ENCODE results near the gene ULK1. TPM values are rescaled to one million over a fixed set of nuclear protein-coding genes. Genes with fewer than 3 reads are reported as not detected.

ULK1 gene
- total and polyA plus RNA-seq, 8 donors, result 23.3 to 106 (median 54.2) TPM

DNA sequence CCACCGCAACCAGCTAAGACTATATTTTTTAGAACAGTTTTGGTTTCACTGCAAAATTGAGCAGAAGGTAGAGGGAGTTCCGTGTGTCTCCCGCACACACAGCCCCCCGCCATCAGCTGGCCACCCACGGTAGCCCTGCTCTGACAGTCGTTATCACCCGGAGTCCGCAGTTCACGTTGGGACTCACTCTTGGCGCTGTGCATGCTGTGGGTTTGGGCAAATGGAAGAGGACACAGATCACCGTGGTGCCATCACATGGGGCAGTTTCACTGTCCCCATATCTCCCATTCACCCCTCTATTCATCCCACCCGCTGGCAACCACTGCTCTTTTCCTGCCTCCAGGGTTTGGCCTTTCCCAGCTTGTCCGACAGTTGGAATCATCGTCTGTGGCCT, 31.8 kb upstream of the ULK1 start:
- Histone ChIP-seq H3K27ac (no peak overlapping the region), H3K9me3 (no peaks in the 10 kb centered on the region), H3K36me3 (no peaks in the 10 kb centered on the region), H3K4me1 (no peaks in the 10 kb centered on the region), H3K4me3 (no peak overlapping the region), H3K27me3 (no peaks in the 10 kb centered on the region)
- 55 to 61% methylated on average over 14 of the region's 14 CpGs for WGBS, 2 donors
- FAIRE-seq, result no peak
- no peak for ATAC-seq
- intact Hi-C loops (cut with DNase I), result no loop called here
- no peak for DNase-seq
- TF ChIP-seq, protein P1, sequence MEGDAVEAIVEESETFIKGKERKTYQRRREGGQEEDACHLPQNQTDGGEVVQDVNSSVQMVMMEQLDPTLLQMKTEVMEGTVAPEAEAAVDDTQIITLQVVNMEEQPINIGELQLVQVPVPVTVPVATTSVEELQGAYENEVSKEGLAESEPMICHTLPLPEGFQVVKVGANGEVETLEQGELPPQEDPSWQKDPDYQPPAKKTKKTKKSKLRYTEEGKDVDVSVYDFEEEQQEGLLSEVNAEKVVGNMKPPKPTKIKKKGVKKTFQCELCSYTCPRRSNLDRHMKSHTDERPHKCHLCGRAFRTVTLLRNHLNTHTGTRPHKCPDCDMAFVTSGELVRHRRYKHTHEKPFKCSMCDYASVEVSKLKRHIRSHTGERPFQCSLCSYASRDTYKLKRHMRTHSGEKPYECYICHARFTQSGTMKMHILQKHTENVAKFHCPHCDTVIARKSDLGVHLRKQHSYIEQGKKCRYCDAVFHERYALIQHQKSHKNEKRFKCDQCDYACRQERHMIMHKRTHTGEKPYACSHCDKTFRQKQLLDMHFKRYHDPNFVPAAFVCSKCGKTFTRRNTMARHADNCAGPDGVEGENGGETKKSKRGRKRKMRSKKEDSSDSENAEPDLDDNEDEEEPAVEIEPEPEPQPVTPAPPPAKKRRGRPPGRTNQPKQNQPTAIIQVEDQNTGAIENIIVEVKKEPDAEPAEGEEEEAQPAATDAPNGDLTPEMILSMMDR (IDR thresholded peaks at IDR 0.05), result no peak

DNA sequence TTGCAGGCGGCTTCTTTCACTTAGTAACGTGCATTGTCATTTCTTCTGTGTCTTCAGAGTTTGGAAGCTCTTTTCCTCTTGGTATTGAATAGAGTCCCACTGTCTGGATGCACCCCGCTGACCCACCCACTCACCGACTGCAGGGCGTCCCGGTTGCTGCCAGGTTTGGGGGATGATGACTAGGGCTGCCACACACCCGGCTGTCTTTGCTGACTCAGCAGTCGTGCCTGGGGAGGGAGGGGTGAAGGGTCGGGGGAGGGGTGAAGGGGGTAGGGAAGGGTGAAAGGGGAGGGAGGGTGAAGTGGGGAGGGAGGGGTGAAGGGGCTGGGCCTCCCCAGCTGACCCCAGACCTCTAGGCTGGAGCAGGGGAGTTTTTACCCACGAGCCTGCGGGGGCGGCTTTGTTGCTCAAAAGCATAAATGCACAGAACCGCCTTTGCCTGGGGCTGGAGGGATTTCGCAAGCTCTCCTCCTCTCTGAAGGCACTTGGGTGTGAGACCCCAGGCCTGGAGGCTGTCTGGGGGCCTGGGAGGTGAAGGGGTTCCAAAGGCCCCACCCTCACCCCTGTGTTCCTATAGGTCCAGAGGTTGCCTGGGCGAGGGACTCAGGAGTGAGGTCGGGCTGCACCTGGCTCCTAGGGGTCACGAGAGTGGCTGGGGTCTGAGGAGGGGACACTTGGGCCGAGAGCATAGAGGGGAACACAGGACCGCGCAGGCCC, 31.3 kb upstream of the ULK1 start:
- TF ChIP-seq, protein P1 (IDR thresholded peaks at IDR 0.05), result no peak
- no peaks in the 10 kb centered on the region for H3K9me3 ChIP-seq
- no peaks in the 10 kb centered on the region for H3K36me3 ChIP-seq
- WGBS, 2 donors, result 45 to 51% methylated on average over 19 to 20 of the region's 20 CpGs
- FAIRE-seq (no peak), ATAC-seq (no peak), DNase-seq (no peak)
- no peaks in the 10 kb centered on the region for H3K4me1 ChIP-seq
- intact Hi-C loops (cut with DNase I), result no loop called here
- H3K4me3 ChIP-seq, result no peak overlapping the region
- H3K27ac ChIP-seq, result no peak overlapping the region
- H3K27me3 ChIP-seq, result no peaks in the 10 kb centered on the region

DNA sequence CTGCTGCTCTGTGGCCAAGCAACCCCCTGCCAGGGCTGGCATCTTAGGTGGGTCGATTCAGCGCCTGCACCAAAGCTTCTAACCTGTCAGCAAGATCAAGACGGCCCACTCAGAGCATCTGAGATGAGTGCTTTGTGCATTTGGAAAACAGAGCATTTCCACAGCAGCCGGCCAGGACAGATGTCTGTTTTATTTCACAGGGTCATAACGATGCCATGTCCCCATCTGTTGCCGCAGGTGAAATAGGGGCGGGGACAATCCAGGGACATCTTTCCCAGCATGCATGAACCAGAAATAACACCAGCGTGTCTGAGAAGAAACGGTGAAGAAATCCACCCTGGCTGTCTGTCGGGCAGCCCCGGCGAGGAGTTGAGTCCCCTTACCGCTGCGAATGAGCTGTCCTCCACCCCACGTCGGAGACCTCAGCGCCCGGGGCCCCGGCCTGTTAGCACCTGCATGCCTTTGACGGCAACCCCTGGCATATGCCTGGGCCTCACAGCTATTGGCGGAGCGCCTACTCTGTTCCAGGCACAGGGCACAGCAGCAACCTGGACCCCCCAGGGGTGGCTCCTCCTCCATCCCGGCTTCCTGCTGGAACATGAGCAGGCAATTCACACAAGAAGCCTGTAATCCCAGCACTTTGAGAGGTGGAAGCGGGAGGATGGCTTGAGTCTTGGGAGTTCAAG, 30.6 kb upstream of the ULK1 start:
- no peak for FAIRE-seq

DNA sequence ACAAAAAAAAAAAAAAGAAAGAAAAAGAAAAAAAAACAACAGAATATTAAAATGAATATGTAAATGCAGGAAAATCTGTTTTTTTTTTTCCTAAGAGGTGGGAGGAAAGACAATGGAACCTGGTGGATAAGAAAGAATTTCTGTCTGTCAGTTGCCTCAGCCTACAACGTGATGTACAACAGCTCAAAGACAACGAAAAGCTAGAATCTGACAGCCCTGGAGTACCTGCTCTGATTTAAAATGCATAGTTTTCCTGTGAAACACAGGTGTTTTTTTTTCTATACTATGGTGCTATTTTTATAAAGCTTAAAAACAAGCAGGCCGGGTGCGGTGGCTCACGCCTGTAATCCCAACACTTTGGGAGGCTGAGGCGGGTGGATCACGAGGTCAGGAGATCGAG, 30.0 kb upstream of the ULK1 start:
- DNase-seq (no peak), FAIRE-seq (no peak), ATAC-seq (no peak)
- TF ChIP-seq, protein P1 (IDR thresholded peaks at IDR 0.05), result no peak
- H3K36me3 ChIP-seq, result no peaks in the 10 kb centered on the region
- H3K27me3 ChIP-seq, result no peaks in the 10 kb centered on the region
- H3K27ac ChIP-seq, result no peak overlapping the region
- no peak overlapping the region for H3K4me3 ChIP-seq
- intact Hi-C loops (cut with DNase I), result no loop called here
- WGBS, 2 donors, result 81 to 87% methylated on average over 8 of the region's 8 CpGs
- H3K9me3 ChIP-seq, result no peaks in the 10 kb centered on the region
- H3K4me1 ChIP-seq, result no peaks in the 10 kb centered on the region

More for the DNA sequence above, 30.6 kb upstream of the ULK1 start:
- no peak overlapping the region for H3K27ac ChIP-seq
- H3K36me3 ChIP-seq, result no peaks in the 10 kb centered on the region
- 61 to 67% methylated on average over 24 of the region's 24 CpGs for WGBS, 2 donors
- DNase-seq, result no peak
- TF ChIP-seq, protein P1 (IDR thresholded peaks at IDR 0.05), result no peak
- ATAC-seq, result no peak
- no peaks in the 10 kb centered on the region for H3K9me3 ChIP-seq
- no peaks in the 10 kb centered on the region for H3K27me3 ChIP-seq
- H3K4me1 ChIP-seq, result no peaks in the 10 kb centered on the region
- no peak overlapping the region for H3K4me3 ChIP-seq
- intact Hi-C loops (cut with DNase I), result no loop called here

All from pancreas (tissue), 10 donors.